GM06990 (cell line): ENCODE data around the gene YIPF3.
"Not testable (repeated sequence)": the region's sequence is repeated elsewhere in the genome, so short reads cannot be mapped to it uniquely, and the experiment has no call there.

Experiments used
- DNase-seq: peaks from one replicate; pipeline ENCODE4 v3.0.0-alpha.2; 2011; ENCODE audit not compliant: insufficient read length; ENCODE audit errors: extremely low read depth
- H3K27me3 ChIP-seq: replicated peaks from 2 replicates; pipeline ENCODE4 v1.6.0; 2011; ENCODE audit warnings: low read length; ENCODE audit not compliant: control insufficient read depth, insufficient read depth
- H3K36me3 ChIP-seq: 2 replicates; pipeline ENCODE4 v1.5.1; 2011; ENCODE audit warnings: low read length; ENCODE audit not compliant: control insufficient read depth, insufficient read depth
- H3K4me3 ChIP-seq: replicated peaks from 2 replicates; pipeline ENCODE4 v1.5.1; 2011; ENCODE audit warnings: low read depth, mild to moderate bottlenecking, control low read depth, low read length
- TF ChIP-seq, protein P1 (sequence below): IDR thresholded peaks from 2 replicates; pipeline ENCODE4 v1.5.1; 2011; ENCODE audit warnings: low read length, control low read depth, mild to moderate bottlenecking, inconsistent platforms; ENCODE audit not compliant: insufficient read depth, poor library complexity, severe bottlenecking

Gene YIPF3

DNA sequence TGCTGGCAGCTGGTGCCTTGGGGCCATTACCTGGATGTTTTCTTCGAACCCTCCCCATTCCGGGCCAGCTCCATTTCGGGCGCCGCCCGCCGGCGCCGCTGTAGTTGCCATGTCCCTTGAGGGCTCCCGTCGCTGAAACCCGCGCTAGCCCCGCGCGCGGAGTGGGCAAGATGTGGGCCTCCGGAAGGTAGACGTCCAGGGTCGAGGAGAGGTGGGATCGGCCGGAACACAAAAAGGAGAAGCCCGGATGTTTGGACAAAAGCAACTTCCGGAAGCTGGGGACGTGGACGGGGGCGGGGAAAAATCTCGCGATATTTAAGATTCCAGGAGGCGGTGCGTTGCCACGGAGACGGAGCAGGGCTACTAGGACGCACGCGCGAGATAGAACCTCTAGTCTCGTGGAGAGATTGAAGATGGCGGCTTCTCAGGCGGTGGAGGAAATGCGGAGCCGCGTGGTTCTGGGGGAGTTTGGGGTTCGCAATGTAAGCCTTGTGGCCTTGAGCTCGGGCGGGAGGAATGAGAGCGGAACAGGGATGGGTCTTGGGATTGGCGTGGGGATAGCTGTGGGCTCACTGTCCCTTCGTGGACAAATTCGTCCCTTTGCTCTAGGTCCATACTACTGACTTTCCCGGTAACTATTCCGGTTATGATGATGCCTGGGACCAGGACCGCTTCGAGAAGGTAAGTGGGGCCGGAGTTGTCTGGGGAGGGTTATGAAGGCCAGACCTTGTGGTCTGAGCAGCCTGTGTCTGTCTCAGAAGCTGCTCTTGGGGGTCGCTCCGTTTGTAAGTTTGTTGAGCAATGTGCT lies at the start of gene YIPF3, which contains the start of gene POLR1C:
Gene YIPF3, minus strand, starts transcription at position 230 of the 808 bp plus-strand sequence. Its CDS starts 119 bp downstream, at position 111.
Gene POLR1C, plus strand, starts transcription at position 393 of the 808 bp plus-strand sequence. Its CDS starts 21 bp downstream, at position 414.
- Histone ChIP-seq H3K4me3 (peak within 1 kb of the TSS; percentile 96), H3K27me3 (no peaks in the 10 kb centered on the region), H3K36me3 (peaks cover 24% of the 10 kb centered on the region)
- DNase-seq: peak; percentile 93
- TF ChIP-seq, protein P1, sequence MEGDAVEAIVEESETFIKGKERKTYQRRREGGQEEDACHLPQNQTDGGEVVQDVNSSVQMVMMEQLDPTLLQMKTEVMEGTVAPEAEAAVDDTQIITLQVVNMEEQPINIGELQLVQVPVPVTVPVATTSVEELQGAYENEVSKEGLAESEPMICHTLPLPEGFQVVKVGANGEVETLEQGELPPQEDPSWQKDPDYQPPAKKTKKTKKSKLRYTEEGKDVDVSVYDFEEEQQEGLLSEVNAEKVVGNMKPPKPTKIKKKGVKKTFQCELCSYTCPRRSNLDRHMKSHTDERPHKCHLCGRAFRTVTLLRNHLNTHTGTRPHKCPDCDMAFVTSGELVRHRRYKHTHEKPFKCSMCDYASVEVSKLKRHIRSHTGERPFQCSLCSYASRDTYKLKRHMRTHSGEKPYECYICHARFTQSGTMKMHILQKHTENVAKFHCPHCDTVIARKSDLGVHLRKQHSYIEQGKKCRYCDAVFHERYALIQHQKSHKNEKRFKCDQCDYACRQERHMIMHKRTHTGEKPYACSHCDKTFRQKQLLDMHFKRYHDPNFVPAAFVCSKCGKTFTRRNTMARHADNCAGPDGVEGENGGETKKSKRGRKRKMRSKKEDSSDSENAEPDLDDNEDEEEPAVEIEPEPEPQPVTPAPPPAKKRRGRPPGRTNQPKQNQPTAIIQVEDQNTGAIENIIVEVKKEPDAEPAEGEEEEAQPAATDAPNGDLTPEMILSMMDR: no peak

DNA sequence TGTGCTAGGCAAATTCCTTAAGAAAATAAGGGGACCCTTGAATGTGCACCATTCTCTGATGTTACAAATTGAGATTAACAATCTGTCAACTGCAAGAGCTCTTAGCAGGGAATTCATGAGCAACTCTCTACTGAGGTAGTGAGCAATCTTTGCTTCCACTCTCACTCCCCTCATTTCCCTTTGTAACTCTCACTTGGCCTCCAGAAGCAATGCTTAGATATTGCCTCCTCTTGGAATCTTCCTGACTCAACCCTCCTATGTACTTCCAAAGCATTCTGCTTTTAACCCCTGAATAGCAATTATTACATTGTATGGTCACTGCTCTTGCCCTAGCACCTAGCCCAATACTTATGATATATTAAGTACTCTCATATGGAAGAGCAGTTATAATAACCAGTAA lies 42.6 kb upstream of the YIPF3 start:
- DNase-seq: no peak
- no peak overlapping the region for H3K4me3 ChIP-seq
- TF ChIP-seq, protein P1: no peak
- no peaks in the 10 kb centered on the region for H3K27me3 ChIP-seq
- peaks cover 18% of the 10 kb centered on the region for H3K36me3 ChIP-seq

DNA sequence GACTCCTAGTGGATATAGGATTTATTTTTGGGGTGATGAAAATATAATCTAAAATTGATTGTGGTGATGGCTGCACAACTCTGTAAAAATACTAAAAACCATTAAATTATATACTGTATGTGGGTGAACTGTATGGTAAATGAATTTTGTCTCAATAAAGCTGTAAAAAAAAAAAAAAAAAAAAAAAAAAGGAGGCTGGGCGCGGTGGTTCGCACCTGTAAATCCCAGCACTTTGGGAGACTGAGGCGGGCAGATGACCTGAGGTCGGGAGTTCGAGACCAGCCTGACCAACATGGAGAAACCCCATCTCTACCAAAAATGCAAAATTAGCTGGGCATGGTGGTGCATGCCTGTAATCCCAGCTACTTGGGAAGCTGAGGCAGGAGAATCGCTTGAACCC lies 40.9 kb upstream of the YIPF3 start:
- DNase-seq, H3K27me3 ChIP-seq, H3K4me3 ChIP-seq: not testable (repeated sequence)
- peaks cover 16% of the 10 kb centered on the region for H3K36me3 ChIP-seq

DNA sequence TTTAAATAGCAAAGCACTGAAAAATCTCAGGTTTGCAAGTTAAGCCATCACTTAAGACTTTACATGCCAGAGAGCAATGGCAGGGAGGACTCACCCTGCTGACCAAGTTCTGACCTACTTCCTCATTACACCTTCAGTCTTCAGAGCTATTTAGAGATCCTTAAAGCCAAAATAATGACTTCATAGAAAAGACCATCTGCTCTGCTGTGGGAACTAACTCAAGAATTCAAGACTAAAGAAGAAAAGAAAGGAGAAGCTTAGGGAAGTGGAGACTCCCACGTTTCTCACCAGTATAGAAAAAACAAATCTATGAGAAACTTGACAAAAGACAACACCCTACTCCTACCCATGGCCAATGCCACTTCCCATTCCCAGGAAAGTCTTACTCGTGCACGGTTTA lies 30.5 kb upstream of the YIPF3 start:
- Histone ChIP-seq H3K27me3 (no peaks in the 10 kb centered on the region), H3K4me3 (no peak overlapping the region), H3K36me3 (peaks cover 18% of the 10 kb centered on the region)
- DNase-seq: no peak
- TF ChIP-seq, protein P1: no peak

DNA sequence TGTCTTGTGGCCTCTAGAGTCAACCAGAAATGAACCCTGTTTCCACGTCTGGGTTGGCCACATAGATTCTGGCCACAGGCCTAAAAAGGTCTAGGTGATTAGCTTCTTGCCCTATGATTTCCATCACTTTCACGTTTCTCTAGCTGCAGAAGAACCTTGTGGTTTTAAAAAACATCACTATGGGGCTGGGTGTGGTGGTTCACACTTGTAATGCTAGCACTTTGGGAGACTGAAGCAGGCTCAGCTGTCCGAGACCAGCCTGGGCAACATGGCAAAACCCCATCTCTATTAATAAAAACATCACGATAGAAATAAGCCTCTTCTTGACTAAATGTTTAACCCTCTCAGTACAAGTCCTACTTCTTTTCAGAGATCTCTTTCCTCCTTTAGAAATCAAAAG lies 27.7 kb upstream of the YIPF3 start:
- peaks cover 12% of the 10 kb centered on the region for H3K36me3 ChIP-seq
- TF ChIP-seq, protein P1: no peak

DNA sequence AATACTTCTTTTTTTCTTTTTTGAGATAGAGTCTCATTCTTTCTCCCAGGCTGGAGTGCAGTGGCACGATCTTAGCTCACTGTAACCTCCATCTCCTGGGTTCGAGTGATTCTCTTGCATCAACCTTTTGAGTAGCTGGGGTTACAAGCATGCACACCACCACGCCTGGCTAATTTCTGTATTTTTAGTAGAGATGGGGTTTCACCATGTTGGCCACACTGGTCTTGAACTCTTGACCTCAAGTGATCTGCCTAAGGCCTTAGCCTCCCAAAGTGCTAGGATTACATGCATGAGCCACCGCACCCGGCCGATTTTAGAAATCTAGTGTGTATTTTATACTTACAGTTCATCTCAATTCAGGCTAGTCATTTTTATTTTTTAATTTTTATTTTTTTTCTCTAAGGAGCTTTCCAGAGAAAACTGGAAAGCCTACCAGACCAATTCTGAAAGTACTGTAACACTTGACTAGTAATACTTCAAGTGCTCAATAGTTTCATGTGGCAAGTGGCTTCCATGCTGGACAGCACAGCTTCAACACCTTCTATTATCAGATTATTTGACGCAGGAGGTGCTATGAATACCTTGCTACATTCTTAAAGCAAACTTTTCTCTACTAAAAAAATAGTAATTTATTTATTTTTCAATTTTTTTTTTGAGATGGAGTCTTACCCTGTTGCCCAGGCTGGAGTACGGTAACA lies 25.2 kb upstream of the YIPF3 start:
- Histone ChIP-seq H3K4me3 (no peak overlapping the region), H3K27me3 (no peaks in the 10 kb centered on the region), H3K36me3 (peaks cover 3% of the 10 kb centered on the region)
- DNase-seq: peak; percentile 37
- TF ChIP-seq, protein P1: no peak

More for the DNA sequence above, 27.7 kb upstream of the YIPF3 start:
- no peak for DNase-seq
- Histone ChIP-seq H3K27me3 (no peaks in the 10 kb centered on the region), H3K4me3 (no peak overlapping the region)
